HG02642 (cell line): ENCODE results near the gene OR52E8.

ENCODE experiments used
- ATAC-seq: cut with Tn5 transposase; IDR thresholded peaks from one replicate; pipeline ENCODE4 v1.9.1; 2021; ENCODE audit warnings: mild to moderate bottlenecking; ENCODE audit not compliant: unreplicated experiment, poor library complexity

The OR52E8 gene

DNA sequence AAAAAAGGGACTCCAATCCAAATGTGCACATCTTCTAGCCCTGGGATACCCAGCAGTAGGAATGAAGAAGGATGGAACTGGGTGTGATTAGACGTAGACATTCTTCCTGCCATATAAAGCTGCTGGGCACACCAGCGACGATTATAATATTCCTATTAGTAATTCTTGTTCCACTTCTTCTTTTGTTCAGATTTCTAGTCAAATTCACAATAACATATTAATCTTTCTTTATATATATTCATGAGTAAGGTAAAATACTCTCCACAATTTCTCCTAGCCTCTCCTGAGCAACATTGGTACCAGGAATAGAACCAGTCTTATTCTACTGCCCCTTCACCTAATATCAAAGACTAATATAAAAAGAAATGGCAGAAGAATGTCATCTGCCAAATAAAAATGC, at the start of gene OR52E8:
OR52E8 (minus strand) TSS at position 101 of the 400 bp plus-strand sequence; CDS start at position 101, 0 bp downstream.
- ATAC-seq: no peak

DNA sequence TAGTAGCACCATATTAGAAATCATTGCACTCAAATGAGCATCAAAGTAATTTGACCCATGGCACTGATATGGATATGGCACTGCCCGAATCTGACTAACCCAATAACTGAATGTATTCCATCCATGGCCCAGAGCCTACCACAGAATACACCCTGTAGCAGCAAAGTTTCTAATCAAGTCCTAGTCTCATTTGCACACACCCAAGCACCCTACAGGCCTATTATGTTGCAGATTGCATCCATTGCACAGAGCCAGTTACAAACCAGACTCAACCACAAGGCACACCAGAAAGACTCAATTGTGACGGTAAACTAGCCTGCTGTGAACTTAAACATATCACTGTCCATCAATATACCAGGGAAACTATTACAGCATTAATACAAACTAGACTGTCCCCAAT, 42.0 kb upstream of the OR52E8 start:
- ATAC-seq: no peak

DNA sequence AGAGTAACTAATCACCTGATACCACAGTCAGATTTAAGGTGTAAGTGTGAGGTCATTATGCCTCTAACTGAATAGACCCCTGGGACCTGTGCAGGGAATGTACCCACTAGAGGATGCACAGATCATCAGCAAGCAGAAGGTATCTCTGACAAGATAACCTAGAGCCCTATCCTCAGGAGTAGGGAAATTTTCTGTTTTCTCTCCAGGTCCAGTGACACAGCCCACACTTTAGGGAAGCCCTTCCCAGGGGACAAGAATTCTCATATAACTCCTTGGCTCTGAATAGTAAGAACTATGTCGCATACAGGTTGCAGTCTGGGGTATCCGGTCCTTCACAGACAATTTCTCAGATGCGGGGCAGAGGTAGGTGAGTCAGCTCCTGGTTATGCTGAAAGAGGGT, 35.4 kb upstream of the OR52E8 start, which contains the start of gene OR52E5:
OR52E5 (plus strand) TSS at position 301 of the 400 bp plus-strand sequence. CDS start 7,569 bp downstream, outside the sequence.
- ATAC-seq: no peak

DNA sequence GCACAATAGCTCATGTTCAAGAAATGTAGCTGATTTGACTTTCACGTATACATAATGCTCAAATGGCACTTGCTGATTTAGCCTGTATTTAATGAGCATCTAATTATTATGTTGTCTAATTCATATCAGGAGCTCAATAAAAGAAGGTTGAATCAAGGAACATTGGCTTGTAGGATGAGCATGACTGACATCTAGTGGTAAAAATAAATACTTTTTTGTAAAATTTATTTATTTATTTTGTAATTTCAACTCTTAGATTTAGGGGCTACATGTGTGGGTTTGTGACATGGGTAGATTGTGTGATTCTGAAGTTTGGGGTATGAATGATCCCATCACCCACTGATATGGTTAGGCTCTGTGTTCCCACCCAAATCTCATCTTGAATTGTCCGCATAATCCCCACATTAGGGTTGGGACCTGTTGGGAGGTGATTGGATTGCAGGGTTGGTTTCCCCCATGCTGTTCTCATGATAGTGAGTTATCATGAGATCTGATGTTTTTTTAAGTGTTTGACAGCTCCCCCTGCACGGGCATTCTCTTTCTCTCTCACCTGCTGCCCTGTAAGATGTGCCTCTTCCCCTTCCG, 33.8 kb upstream of the OR52E8 start:
- ATAC-seq: no peak

DNA sequence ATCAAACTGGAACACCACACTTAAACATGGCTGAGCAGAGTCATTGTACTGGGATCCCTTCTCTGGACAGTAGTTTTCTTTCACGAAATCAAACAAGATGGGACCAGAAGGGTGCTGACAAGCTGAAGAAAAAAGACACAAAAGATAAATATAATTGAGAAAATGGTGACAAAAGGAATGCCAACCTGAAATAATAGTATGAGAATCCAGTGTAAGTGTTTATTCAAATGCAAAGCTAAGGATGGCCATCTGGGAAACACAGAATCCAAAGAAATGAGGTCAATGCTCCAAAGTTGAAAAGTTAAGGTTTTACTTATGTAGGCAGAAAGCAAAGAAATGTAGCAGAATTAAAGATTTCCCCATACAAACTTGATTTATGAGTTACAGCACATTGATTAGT, 30.2 kb upstream of the OR52E8 start:
- ATAC-seq: no peak

DNA sequence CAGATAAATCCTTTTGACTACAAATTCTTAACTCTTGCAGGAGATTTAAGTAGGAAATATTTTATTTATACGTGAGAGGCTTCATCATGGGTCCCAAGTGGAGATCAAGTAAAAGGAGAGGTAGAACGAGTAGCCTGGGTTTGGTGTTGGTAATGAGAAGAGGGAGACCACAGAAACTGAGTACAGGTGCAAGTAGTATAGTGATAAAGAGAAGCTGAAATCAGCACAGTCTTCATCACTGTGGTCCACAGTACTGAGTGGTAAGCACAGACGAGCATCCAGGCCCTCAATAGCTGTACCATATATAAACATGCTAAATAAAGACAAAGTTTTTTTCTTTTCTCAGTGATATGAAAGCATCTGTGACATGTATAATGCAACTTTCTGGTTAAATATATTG, 29.7 kb upstream of the OR52E8 start:
- no peak for ATAC-seq

DNA sequence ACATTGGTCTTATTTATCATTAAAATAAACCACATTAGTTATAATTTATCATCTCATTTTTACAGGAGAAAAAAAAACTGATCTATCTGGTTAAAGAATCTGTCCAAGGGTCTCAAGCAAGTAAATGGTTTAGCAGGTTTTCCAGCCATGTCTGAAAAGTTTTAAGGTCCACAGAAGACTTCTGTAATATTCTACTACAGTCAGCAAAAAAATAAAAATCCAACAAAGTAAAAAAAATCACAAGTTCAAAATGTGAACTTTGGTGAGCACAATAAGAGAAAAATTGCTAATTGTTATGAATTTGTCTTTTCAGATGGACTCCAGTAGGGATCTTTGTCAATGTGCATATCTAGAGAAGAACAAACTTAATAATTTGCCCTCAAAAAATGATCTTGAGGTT, 24.3 kb upstream of the OR52E8 start:
- no peak for ATAC-seq

DNA sequence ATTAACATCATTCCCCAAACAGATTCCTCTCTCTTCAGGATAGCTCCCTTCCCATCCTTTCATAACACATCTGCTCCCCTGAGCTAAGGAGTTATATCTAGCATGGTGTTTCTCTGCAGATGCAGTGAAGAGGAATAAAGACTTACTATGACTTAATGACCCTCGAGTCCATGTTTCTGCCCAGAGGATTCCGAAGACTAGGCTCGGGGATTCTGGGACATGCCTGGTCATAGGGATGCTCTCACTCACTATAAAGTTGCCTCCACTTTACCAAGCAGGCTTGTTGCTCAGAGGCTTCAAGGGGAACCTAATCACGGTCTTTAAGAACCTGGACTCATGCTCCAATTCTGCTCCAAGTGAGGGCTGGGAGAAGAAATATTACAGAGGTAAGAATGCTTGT, 22.8 kb upstream of the OR52E8 start, which contains the start of gene OR52E4:
OR52E4 (plus strand) TSS at position 301 of the 400 bp plus-strand sequence. CDS start 3,664 bp downstream, outside the sequence.
- no peak for ATAC-seq

DNA sequence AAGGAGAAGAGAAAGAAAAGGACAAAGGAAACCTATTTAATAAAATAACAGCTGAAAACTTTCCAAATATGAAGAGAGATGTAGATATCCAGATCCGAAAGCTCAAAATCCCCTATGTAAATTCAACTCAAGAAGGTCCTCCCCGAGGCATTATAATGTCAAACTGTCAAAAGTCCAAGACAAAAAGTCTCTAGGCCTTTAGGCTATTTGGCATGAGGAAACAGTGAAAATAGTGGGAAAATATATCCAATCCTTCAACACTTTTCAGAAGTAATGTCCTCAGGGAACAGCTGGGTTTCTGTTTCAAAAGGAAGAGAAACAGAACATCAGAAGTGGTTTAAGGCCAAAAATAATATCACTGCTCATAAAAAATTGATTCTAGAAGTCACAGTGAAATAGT, 21.1 kb upstream of the OR52E8 start:
- ATAC-seq: no peak

DNA sequence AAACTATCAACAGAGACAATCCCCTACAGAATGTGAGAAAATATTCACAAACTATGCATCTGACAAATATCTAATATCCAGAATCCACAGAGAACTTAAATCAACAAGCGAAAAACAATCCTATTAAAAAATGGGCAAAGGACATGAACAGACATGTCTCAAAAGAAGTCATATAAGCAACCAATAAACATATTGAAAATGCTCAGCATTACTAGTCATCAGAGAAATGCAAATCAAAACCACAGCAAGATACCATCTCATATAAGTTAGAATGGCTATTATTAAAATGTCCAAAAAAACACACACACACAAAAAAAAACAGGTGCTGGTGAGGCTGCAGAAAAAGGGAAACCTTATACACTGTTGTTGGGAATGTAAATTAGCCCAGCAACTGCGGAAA, 8.3 kb upstream of the OR52E8 start:
- ATAC-seq: no peak

DNA sequence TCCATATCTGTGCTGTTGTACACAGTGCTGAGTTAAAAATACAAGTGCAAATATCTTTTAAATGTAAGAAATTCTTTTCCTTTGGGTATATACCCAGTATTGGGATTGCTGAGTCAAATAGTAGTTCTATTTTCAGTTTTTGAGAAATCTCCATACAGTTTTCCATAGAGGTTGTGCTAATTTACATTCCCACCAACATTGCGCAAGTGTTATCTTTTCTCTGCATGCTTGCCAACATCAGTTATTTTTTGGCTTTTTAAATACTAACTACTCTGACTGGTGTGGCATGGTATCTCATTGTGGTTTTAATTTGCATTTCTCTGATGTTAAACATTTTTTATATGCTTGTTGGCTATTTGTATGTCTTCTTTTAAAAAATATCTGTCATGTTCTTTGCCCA, 6.5 kb downstream of the OR52E8 start:
- ATAC-seq: no peak

DNA sequence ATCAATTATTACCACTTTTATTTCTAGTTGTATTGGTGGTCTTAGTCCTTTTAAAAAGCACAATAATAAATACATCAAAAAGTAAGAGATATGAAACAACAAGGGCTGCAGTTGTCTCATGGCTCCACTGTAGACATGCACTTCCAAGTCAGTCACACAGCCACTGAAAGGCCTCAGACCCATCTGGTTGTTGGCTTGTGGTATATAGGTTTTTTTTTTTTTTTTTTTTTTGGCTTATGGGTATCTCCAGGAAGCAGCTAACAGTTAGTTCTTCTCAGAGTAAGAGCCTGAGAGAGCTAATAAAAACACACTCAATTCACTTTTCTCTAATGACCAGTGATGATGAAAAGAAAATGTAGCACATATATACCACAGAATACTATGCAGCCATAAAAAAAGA, 9.8 kb downstream of the OR52E8 start:
- ATAC-seq: no peak

DNA sequence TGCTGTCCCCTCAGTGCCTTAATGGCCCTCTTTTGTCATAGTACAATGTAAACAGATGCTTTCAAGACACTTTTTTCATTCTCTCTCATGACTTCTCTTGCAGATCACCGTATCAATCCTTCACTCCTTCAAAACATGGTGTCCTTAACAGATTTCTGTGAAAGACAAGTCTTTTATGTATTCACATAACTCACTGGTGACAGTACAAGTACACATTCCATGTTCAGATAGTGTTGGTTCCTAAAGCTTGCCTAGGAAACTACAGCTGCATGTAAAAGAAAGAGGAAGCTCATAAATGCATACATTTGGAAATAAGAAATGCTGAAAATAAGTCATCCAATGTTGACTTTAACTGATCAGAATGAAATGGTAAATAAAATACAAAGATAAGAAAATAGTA, 10.8 kb downstream of the OR52E8 start:
- ATAC-seq: no peak

DNA sequence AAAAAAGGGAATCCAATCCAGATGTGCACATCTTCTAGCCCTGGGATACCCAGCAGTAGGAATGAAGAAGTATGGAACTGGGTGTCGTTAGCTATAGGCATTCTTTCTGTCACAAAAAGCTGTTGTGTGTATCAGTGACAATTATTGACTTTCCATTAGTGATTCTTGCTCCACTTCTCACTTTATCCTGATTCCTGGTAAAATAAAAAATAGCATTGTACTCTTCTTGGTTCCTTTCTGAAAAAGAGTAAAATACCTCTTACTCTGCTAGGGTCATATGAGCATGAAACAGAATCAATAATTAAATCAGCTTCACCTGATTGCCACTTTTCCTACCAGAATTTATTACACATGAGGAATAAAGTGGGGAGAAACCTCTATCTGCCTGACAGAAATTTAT, 15.7 kb downstream of the OR52E8 start, which contains the start of gene OR52E6:
OR52E6 (minus strand) TSS at position 101 of the 400 bp plus-strand sequence; CDS start at position 101, 0 bp downstream.
- ATAC-seq: no peak

DNA sequence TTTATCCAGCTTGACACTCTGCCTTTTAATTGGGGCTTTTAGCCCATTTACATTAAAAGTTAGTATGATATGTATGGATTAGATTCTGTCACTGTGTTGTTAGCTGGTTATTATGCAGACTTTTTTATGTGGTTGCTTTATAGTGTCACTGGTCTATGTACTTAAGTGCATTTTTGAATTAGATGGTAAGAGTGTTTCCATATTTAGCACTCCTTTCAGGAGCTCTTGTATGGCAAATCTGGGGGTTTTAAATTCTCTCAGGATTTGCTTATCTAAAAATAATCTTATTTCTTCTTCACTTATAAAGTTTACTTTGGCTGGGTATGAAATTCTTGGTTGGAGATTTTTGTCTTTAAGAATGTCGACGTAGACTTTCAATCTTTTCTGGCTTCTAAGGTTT, 19.8 kb downstream of the OR52E8 start:
- ATAC-seq: no peak

DNA sequence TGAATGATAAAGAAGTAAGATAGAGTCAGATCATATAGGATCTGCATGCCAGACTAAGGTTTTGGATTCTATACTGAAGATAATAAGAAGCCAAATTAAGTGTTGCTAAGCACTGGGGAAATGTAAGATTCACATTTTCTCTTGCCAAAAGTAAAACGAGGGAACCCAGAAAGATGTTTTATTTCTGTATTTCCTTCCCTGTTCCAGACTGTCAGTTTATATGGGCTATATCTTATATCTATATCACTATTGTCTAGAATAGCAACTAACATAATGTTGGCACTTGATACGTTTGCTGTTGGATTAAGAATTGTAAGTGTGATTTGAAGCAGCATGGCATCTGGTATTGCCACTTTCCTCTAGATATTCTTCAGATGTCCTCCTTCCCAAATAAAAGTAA, 24.0 kb downstream of the OR52E8 start:
- ATAC-seq: no peak

DNA sequence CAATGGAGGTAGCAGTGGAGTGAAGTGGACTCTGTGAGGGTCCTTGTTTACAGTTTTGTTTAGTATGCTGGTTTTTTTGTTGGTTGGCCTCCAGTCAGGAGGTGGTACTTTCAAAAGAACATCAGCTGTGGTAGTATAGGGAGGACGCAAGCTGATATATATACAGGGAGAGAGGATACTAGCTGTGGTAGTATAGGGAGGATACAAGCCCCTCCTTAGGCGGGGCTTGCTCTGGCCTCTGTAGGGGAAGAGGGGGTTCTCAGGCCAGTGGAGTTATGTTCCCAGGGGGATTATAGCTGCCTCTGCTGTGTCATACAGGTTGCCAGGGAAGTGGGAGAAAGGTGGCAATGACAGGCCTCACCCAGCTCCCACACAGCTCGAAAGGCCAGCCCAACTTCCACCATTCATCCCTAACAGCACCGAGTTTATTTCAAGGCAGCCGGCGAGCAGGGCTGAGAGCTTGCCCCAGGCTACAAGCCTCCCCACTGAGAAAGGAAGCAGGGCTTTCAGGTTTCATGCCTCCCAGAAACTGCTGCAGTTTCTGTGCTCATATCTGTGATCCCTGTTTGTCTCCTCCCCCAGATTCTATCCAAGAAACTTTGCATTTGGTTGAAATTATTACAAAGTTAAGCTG, 26.2 kb downstream of the OR52E8 start:
- ATAC-seq: no peak

DNA sequence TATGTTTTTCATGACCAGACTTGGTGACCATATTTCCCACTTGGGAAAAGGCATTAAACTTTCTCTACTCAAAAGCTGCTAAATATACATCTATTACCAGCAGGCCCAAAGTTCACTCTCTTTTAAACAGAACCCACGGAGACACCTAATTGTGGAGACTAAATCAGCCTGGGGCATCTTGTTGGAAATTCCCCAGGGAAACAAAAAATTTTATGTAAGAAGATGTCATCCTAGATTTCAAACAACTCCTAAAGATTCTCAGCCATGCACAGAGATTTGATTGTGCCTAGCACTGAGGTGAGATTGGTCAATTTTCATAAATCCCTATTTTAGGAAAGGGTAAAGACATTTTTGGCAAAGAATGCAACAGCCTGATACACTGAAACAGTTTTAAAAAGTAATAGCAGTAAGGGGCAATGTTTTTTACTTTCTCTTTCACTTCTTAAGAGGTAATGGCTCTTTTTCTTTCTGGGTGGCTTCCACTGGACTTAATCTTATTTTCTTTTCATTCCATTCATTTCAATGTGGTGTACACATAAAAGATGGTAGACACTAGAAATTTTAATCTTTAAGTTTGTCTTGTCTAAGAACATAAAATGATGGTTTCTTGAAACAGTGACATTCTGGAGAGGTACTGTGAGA, 39.1 kb downstream of the OR52E8 start:
- no peak for ATAC-seq

DNA sequence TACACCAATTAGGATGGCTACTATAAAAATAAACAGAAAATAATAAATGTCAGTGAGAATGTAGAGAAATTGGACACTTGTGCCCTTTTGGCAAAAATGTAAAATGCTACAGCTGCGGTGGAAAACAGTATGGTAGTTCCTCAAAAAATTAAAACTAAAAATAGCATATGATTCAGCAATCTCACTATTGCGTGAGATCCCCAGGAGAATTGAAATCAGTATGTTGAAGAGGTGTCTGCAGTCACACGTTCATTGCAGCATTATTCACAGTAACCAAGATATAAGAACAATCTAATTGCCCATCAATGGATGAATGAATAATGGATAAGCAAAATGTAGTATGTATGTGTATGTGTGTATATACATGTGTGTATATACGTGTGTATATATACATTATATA, 42.0 kb downstream of the OR52E8 start:
- ATAC-seq: no peak

DNA sequence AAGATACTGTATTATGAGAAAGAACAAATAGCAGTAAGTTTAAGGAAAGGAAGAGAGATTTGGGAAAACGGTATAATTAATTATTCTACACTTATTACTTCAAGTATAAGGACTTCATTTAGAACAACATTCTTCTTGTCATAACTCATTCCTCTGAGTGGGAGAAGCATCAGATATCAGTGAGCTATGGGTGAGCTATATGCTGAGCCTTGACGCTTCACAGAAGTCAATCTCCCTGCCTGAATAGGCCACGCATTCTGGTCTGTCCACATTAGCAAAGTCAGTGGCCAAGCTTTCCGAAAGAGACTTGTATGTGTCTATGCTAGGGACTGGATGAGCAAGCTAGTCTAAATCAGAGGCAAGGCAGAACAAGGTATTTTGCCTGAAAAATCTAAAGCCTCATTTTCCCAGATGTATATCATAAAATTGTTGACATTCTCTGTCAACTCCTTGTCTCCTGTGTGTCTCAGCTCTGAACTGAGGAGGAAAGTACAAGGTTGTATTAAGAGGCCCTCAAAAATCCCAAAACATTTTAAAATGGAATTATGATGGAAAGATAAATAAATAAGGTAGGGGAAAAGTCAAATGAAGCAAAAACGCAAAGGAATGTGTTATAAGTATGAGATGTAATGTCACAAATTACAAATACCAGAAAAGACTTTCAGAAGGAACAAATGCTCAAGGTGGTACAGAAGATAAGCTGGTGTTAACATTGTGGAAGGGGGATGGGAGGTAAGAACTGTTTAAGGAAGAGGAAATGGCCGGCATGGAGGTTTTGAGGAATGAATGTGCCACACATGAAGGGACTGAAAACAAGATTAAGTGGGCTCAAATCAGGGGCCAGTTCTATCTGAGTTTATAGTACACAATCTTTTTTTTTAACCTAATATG, 47.3 kb downstream of the OR52E8 start:
- ATAC-seq: no peak

DNA sequence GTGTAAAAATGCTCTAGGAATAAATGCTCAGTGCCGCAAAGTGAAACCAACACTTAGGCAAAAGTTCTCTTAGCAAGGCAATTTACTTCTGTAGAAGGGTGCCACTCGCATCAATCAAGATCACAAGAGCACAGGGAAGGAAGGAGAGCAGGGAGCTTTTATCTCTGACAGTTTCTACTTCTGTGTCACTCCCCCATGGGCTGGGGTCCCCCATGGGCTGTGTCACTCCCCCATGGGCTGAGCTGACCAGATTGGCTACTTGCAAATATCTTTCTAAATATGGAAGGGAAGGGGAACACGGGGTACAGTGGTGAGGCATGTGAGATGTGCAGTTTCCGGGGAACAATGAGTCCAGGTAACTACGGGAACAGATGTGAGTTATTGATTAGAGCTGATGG, 48.4 kb downstream of the OR52E8 start:
- peak; percentile 25 for ATAC-seq
